Fibroblast of peridontal ligament (primary cell): ENCODE measurements around the gene LARP4.
"Not testable (repeated sequence)": the region's sequence is repeated elsewhere in the genome, so short reads cannot be mapped to it uniquely, and the experiment has no call there.

ENCODE experiments used
- DNase-seq: peaks from one replicate; pipeline ENCODE4 v3.0.0-alpha.2; 2010; ENCODE audit errors: extremely low read depth

LARP4 gene

GRCh38 chr12:50400638-50401499 is at the start of gene LARP4:
LARP4 (plus strand) TSS chr12:50400885; CDS start chr12:50401011, 126 bp downstream.
- peak; percentile 93 for DNase-seq

- peak; percentile 10 for DNase-seq
These were observed 49.3 kb upstream of the LARP4 start for GRCh38 chr12:50351120-50352043.

DNA sequence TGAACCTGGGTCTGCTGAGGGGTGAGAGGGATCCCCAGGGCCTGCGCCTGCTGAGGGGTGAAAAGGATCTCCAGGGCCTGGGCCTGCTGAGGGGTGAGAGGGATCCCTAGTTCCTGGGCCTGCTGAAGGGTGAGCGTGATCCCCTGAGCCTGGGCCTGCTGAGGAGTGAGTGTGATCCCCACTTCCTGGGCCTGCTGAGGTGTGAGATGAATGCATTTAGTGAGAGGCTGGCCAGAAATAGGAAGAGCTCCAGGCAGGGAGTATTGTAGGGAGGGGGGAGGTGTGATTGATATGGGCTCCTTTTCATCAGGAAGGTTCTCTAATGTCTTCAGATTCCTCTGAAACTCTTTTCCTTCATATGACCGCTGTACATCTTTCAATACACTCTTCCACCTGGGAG is 47.3 kb upstream of the LARP4 start:
- no peak for DNase-seq

DNA sequence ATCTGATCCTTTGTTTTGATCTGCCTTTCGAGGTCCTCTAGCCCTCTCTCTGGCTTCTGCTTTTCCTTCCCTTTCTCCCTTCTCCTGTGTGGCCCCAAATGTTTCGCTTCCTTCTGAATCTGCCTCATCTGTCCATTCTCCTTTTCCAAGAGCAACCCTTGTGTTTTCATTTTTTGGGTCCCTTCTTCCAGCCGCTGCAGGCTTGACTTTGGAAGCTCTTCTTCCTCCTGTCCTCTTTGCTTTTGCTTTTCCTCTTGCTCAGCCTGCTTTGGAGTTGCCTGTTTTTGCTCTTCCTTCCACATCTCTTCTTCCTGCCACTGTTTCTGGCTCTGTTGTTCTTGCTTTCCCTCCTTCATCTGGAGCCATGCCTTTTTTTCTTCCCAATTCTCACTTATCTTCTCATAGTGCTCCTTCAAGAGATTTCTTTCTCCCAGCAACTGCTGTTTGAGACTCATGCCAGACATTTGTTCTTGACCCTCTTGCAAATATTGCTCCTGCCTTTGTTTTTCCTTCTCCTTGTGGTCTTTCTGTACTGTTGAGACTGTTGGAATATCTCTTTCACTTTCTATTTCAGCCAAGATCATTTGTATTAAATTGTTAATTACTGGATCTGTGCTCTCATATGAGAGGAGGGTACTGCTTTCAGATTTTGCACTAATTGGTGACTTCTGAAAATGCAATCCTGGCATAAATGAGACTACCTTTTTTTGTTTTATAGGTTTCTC is 46.7 kb upstream of the LARP4 start:
- peak; percentile 61 for DNase-seq

DNA sequence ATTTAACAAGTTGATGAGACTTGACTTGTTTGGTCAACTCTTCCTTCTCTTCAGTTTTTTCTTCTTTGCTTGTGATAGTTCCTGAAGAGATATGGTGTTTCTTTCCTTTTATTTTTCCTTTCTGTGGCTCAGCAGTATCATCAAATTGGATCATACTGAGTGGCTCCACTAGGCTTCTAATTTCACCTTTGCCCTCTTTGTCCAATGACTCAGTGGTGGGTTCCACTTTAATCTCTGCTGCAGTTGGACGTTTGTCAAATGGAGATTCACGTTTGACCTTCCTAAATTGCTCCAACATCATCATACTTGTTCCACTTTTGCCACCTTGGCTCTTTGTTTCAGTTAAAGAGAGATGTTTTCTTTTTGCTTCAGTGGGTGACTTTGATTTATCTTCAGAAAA is 45.8 kb upstream of the LARP4 start:
- peak; percentile 19 for DNase-seq

- DNase-seq: no peak
These were observed 45.3 kb upstream of the LARP4 start for GRCh38 chr12:50355365-50355764.

GRCh38 chr12:50362671-50363070 is 38.0 kb upstream of the LARP4 start:
- DNase-seq: no peak

DNA sequence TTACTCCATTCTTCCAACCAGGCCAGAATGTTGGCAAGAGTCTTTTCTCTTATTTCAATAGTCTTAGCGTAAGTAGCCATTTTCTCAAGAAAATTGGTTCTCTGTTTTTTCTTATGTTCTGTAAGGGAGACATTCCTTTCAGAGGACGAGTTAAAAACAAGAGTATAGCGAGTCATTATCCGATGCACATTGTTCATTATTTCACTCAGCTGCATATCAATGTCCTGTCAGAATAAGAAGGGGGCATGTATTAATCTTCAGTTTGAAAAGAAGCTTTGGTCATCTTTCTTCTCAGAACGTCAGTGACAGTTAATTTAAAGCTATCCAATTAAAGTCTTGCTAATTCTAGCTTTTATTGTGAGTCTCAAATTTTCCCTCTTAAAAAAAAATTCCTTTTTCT is 37.5 kb upstream of the LARP4 start:
- no peak for DNase-seq

GRCh38 chr12:50365709-50366406 is 34.8 kb upstream of the LARP4 start:
- no peak for DNase-seq

- DNase-seq: not testable (repeated sequence)
These were observed 30.0 kb upstream of the LARP4 start for GRCh38 chr12:50370672-50371071.

GRCh38 chr12:50375802-50376201 is 24.9 kb upstream of the LARP4 start:
- DNase-seq: no peak

DNA sequence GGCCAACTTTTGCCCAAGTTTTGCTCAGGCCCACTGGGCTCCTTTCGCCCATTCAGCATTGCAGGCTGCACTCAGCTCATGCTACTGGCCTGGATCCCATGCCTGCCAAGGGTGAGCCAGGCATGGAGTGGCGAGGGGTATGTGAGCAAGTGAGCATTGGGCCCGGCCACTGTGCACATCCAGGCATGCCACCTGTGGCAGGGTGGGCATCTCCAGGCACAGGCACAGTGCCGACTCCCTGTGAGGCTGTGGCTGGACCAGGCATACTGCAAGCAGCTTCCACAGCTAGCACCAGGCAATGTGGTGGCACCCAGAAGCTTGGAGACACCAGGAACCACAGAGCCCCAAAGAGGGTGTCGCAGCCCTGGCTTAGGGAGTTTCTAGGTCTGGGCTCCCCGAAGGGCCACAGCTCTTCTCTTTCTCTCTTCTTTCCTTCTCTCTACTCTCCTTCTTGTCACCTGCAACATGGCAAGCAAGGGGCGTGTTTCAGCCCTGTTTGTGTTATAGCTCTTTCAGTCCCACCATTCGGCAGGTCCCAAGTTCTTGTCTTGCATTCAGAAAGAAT is 19.8 kb upstream of the LARP4 start:
- DNase-seq: no peak

DNA sequence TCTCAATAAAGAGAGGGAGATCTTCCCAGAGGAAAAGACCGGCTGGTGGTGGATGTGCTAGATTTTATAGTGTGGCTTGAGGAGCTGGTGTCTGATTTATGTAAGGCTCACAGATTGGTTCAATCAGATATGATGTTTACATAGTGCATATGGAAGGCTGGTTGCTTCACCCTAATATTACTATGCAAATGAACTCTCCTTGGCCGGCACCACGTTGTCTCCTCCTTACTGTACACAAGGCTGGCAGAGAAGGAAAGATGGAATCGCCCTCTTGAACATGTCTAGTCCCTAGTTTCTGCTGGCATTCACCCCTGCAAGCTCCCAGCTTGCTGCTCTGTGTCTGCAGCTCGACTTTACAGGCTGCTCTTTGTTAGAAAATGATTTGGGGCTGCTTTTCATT is 13.2 kb upstream of the LARP4 start:
- DNase-seq: peak; percentile 60

- DNase-seq: no peak
These were observed 12.7 kb upstream of the LARP4 start for GRCh38 chr12:50387972-50388478.

DNA sequence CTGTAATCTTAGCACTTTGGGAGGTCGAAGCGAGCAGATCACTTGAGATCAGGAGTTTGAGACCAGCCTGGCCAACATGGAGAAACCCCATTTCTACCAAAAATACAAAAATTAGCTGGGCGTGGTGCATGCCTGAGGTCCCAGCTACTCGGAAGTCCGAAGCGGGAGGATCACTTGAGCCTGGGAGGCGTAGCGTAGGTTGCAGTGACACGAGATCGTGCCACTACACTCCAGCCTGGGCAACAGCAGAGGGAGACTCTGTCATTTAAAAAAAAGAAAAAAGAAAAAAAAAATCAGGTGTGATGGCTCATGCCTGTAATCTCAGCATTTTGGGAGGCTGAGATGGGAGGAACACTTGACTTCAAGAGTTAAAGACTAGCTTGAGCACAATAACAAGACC is 11.9 kb upstream of the LARP4 start:
- not testable (repeated sequence) for DNase-seq

DNA sequence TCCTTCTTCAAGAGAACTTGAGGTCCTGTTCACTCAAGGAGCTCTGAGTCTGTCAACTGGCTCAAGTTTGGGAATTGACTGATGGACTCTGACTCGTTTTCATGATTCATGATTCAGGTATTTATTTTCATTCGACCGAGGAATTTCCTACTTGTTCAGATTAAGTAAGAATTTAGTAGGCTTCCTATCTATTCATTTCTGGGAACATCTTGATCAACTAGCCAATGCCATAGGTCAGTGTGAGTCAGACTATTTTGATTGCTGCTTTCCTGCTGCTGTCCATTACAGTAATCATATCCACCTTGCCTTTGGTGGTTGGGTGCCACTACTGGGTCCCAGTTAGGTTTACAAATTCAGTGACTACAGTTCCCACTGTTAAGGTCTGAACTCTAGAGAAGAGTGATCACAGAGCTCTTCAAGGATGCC is 10.4 kb upstream of the LARP4 start:
- peak; percentile 96 for DNase-seq

- DNase-seq: peak; percentile 18
These were observed 6.1 kb upstream of the LARP4 start for GRCh38 chr12:50394469-50395029.

DNA sequence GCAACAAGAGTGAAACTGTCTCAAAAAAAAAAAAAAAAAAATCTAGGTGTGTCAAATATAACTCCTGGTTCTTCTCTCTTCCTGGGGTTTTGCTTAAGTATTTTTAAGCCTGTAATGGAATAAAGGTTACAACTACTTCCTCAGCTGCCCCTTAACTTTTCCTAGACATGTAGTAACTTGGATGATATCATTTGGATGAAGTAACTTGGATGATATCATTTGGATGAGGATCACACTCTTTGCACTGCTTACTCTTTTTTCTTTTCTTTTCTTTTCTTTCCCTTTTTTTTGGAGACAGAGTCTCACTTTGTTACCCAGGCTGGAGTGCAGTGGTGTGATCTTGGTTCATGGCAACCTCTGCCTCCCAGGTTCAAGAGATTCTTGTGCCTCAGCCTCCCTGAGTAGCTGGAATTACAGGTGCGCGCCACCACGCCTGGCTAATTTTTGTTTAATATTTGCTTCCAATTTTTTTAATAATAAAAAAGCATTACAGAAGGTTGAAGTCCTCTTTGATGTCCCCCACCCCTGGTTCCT is 3.5 kb upstream of the LARP4 start:
- peak; percentile 72 for DNase-seq

- no peak for DNase-seq
These were observed 1.8 kb upstream of the LARP4 start for GRCh38 chr12:50398931-50399330.

DNA sequence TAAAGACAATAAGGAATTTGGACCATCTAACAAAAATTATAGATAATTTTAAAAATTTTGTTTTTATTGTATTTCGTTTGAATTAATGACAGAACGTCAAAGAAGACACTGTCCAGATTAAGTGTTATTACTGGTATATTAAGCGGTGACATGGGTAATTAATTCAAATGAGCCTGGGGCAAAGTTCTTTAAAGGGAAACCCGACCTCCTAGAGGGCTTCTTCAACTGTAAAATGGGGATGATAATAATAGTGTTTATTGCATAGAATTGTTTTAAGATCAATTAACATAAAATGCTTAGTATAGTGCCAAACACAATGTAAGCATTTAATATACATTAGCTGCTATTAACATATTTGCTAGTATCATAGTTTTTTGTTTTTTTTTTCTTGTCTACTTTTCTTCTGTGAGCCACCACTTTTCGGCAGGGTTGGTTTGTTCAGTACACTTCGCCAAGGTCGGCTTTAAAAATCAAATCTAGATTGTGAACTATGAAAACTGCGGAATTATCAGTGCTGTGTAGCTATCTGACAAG is 514 bp upstream of the LARP4 start:
- DNase-seq: no peak
